ENCODE results near the gene PAN3.

Gene PAN3

GRCh38 chr13:28337166-28338005, 199.0 kb downstream of the PAN3 start:
- DNase-seq (ENCODE audit: low read depth in 2 of 2) = no peak

GRCh38 chr13:28338006-28338574, 199.7 kb downstream of the PAN3 start:
- no peak for DNase-seq (ENCODE audit: low read depth in 2 of 2)

- DNase-seq (ENCODE audit: low read depth in 2 of 2) = no peak
These were observed 200.4 kb downstream of the PAN3 start for GRCh38 chr13:28338742-28339141.

GRCh38 chr13:28339419-28339818, 201.1 kb downstream of the PAN3 start:
- DNase-seq (ENCODE audit: low read depth in 2 of 2) = no peak

GRCh38 chr13:28340272-28340793, 202.0 kb downstream of the PAN3 start:
- no peak for DNase-seq (ENCODE audit: low read depth in 2 of 2)

GRCh38 chr13:28342251-28342650, 203.9 kb downstream of the PAN3 start:
- no peak for DNase-seq (ENCODE audit: low read depth in 2 of 2)

- DNase-seq (ENCODE audit: low read depth in 2 of 2) = no peak
These were observed 205.8 kb downstream of the PAN3 start for GRCh38 chr13:28344163-28344562.

Data from stimulated activated CD8-positive, alpha-beta memory T cell treated with anti-CD3 and anti-CD28 coated beads, Interleukin-15, amount 100 ng/mL, for 4 hours (primary cell).